ENCODE data around the gene ZBTB45. TPM values are rescaled to one million over a fixed set of nuclear protein-coding genes. Genes with fewer than 3 reads are reported as not detected.

The ZBTB45 gene
- polyA plus RNA-seq, 1 donor from 2014 or later, result 6.8 TPM

GRCh38 chr19:58469241-58470013 lies 50.2 kb downstream of the ZBTB45 start:
- H3K9me3 ChIP-seq (ENCODE audit: low read length), result no peaks in the 10 kb centered on the region
- H3K27ac ChIP-seq (ENCODE audit: low read length), result no peak overlapping the region
- no peak overlapping the region for H3K9ac ChIP-seq (ENCODE audit: low read length)
- H3K27me3 ChIP-seq (ENCODE audit: insufficient read depth, low read depth, low read length), result no peaks in the 10 kb centered on the region
- H3K4me2 ChIP-seq (ENCODE audit: low read length), result no peak overlapping the region
- no peak for TF ChIP-seq RAD21 (conservative IDR thresholded peaks at IDR 0.05)
- no peak for TF ChIP-seq POLR2AphosphoS5 (IDR thresholded peaks at IDR 0.05)
- no peak for TF ChIP-seq EP300 (conservative IDR thresholded peaks at IDR 0.05; ENCODE audit: poor library complexity, severe bottlenecking)
- TF ChIP-seq SMC3 (conservative IDR thresholded peaks at IDR 0.05; ENCODE audit: poor library complexity), result no peak
- TF ChIP-seq MXI1 (conservative IDR thresholded peaks at IDR 0.05; ENCODE audit: poor library complexity, severe bottlenecking), result no peak
- TF ChIP-seq, protein P1, sequence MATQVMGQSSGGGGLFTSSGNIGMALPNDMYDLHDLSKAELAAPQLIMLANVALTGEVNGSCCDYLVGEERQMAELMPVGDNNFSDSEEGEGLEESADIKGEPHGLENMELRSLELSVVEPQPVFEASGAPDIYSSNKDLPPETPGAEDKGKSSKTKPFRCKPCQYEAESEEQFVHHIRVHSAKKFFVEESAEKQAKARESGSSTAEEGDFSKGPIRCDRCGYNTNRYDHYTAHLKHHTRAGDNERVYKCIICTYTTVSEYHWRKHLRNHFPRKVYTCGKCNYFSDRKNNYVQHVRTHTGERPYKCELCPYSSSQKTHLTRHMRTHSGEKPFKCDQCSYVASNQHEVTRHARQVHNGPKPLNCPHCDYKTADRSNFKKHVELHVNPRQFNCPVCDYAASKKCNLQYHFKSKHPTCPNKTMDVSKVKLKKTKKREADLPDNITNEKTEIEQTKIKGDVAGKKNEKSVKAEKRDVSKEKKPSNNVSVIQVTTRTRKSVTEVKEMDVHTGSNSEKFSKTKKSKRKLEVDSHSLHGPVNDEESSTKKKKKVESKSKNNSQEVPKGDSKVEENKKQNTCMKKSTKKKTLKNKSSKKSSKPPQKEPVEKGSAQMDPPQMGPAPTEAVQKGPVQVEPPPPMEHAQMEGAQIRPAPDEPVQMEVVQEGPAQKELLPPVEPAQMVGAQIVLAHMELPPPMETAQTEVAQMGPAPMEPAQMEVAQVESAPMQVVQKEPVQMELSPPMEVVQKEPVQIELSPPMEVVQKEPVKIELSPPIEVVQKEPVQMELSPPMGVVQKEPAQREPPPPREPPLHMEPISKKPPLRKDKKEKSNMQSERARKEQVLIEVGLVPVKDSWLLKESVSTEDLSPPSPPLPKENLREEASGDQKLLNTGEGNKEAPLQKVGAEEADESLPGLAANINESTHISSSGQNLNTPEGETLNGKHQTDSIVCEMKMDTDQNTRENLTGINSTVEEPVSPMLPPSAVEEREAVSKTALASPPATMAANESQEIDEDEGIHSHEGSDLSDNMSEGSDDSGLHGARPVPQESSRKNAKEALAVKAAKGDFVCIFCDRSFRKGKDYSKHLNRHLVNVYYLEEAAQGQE (IDR thresholded peaks at IDR 0.05; ENCODE audit: borderline replicate concordance), result no peak
- TF ChIP-seq, protein P2, sequence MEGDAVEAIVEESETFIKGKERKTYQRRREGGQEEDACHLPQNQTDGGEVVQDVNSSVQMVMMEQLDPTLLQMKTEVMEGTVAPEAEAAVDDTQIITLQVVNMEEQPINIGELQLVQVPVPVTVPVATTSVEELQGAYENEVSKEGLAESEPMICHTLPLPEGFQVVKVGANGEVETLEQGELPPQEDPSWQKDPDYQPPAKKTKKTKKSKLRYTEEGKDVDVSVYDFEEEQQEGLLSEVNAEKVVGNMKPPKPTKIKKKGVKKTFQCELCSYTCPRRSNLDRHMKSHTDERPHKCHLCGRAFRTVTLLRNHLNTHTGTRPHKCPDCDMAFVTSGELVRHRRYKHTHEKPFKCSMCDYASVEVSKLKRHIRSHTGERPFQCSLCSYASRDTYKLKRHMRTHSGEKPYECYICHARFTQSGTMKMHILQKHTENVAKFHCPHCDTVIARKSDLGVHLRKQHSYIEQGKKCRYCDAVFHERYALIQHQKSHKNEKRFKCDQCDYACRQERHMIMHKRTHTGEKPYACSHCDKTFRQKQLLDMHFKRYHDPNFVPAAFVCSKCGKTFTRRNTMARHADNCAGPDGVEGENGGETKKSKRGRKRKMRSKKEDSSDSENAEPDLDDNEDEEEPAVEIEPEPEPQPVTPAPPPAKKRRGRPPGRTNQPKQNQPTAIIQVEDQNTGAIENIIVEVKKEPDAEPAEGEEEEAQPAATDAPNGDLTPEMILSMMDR (IDR thresholded peaks at IDR 0.05; ENCODE audit: poor library complexity, severe bottlenecking), result no peak
- no peak for TF ChIP-seq TAF1 (IDR thresholded peaks at IDR 0.05; ENCODE audit: low read depth)
- TF ChIP-seq EZH2 (IDR thresholded peaks at IDR 0.05; ENCODE audit: borderline replicate concordance, insufficient read depth, low read length, poor library complexity, severe bottlenecking), result no peak
- peaks cover 10% of the 10 kb centered on the region for H3K79me2 ChIP-seq (replicated peaks; ENCODE audit: insufficient read depth, low read length)
- H3K36me3 ChIP-seq (ENCODE audit: insufficient read depth, low read length), result peaks cover 5% of the 10 kb centered on the region
- H4K20me1 ChIP-seq (ENCODE audit: insufficient read depth), result no peaks in the 10 kb centered on the region
- H3K4me3 ChIP-seq (ENCODE audit: low read length), result no peak overlapping the region
- no peak overlapping the region for H2AFZ ChIP-seq (ENCODE audit: low read depth, low read length)
- H3K9me2 ChIP-seq (ENCODE audit: insufficient read depth, low read length), result no peaks in the 10 kb centered on the region
- H3F3A ChIP-seq (ENCODE audit: insufficient read depth, low read length, poor library complexity, severe bottlenecking), result no peaks in the 10 kb centered on the region

- no peaks in the 10 kb centered on the region for H4K20me1 ChIP-seq (ENCODE audit: insufficient read depth)
- H3K9me2 ChIP-seq (ENCODE audit: insufficient read depth, low read length), result no peaks in the 10 kb centered on the region
- H3K36me3 ChIP-seq (ENCODE audit: insufficient read depth, low read length), result no peaks in the 10 kb centered on the region
- H3K4me3 ChIP-seq (ENCODE audit: low read length), result peak overlapping the region; percentile 97
- TF ChIP-seq TAF1 (IDR thresholded peaks at IDR 0.05; ENCODE audit: low read depth), result no peak
- no peak for TF ChIP-seq SMC3 (conservative IDR thresholded peaks at IDR 0.05; ENCODE audit: poor library complexity)
- TF ChIP-seq, protein P2 (IDR thresholded peaks at IDR 0.05; ENCODE audit: poor library complexity, severe bottlenecking), result no peak
- TF ChIP-seq EZH2 (IDR thresholded peaks at IDR 0.05; ENCODE audit: borderline replicate concordance, insufficient read depth, low read length, poor library complexity, severe bottlenecking), result no peak
- TF ChIP-seq, protein P1 (IDR thresholded peaks at IDR 0.05; ENCODE audit: borderline replicate concordance), result no peak
- TF ChIP-seq EP300 (conservative IDR thresholded peaks at IDR 0.05; ENCODE audit: poor library complexity, severe bottlenecking), result no peak
- no peak for TF ChIP-seq RAD21 (conservative IDR thresholded peaks at IDR 0.05)
- no peak for TF ChIP-seq POLR2AphosphoS5 (IDR thresholded peaks at IDR 0.05)
- no peak for TF ChIP-seq MXI1 (conservative IDR thresholded peaks at IDR 0.05; ENCODE audit: poor library complexity, severe bottlenecking)
- H3K27ac ChIP-seq (ENCODE audit: low read length), result no peak overlapping the region
- no peak overlapping the region for H2AFZ ChIP-seq (ENCODE audit: low read depth, low read length)
- H3K9ac ChIP-seq (ENCODE audit: low read length), result no peak overlapping the region
- no peaks in the 10 kb centered on the region for H3K27me3 ChIP-seq (ENCODE audit: insufficient read depth, low read depth, low read length)
- H3K79me2 ChIP-seq (replicated peaks; ENCODE audit: insufficient read depth, low read length), result peaks cover 10% of the 10 kb centered on the region
- H3K4me2 ChIP-seq (ENCODE audit: low read length), result peak overlapping the region; percentile 1
- H3F3A ChIP-seq (ENCODE audit: insufficient read depth, low read length, poor library complexity, severe bottlenecking), result no peaks in the 10 kb centered on the region
- H3K9me3 ChIP-seq (ENCODE audit: low read length), result no peaks in the 10 kb centered on the region
These were observed 51.3 kb downstream of the ZBTB45 start for GRCh38 chr19:58468216-58468839.

All from neural cell (in vitro differentiated cells).